HCT116 (cell line): Measurements from ENCODE around the gene CDHR3. TPM values are rescaled to one million over a fixed set of nuclear protein-coding genes. Genes with fewer than 3 reads are reported as not detected.

Experiments used
- ATAC-seq: fragments of 200-7000 bp; cut with Tn5 transposase; 2 replicates; pipeline ENCODE4 v1.9.1; 2020; ENCODE audit warnings: mild to moderate bottlenecking, moderate library complexity
- BruUV-seq: library from RNA; stranded (reverse); fragments of 400-500 nt; replicated peaks from 2 replicates; lab custom pipeline; 2021; lab: Mats Ljungman, UMichigan
- CTCF ChIA-PET: fragments of 300-600 bp; sonication (Branson Sonifier 250); formaldehyde crosslinking; loops from one replicate; lab custom pipeline; 2021; ENCODE audit warnings: antibody characterized with exemption; lab: Charles Lee
- POLR2A ChIA-PET: fragments of 300-600, 350-600 bp; sonication (Branson Sonifier 250); formaldehyde crosslinking; loops from one replicate; lab custom pipeline; 2021; ENCODE audit warnings: antibody characterized with exemption; lab: Charles Lee
- RAD21 ChIA-PET, 2 experiments: fragments of 300-600 bp; sonication (Branson Sonifier 250); formaldehyde crosslinking; loops; one replicate each; lab custom pipeline; 2023; ENCODE audit warnings: low total read pairs in 2 of 2; ENCODE audit not compliant: uncharacterized antibody in 2 of 2, unreplicated experiment in 2 of 2, low non-redundant PET in 1 of 2; lab: Charles Lee
- DNase-seq: peaks from one replicate; pipeline ENCODE4 v3.0.0-alpha.2; 2010; ENCODE audit warnings: low read depth, low spot score
- H2AFZ ChIP-seq: fragments of 200-600 bp; shearing (Covaris generic), sonication (generic); 2 replicates; pipeline ENCODE4 v1.6.1; 2017; ENCODE audit warnings: low read depth, mixed run types, mixed read lengths, antibody characterized with exemption, low read length; ENCODE audit not compliant: poor library complexity, severe bottlenecking
- H3K27ac ChIP-seq: 2 replicates; pipeline ENCODE4 v1.5.1; 2012; ENCODE audit warnings: low read depth, low read length
- H3K27me3 ChIP-seq: fragments of 200-600 bp; sonication (generic); 2 replicates; pipeline ENCODE4 v1.6.1; 2016; ENCODE audit warnings: mixed run types, low read length, mixed read lengths; ENCODE audit not compliant: insufficient read depth
- H3K36me3 ChIP-seq, 2 experiments: fragments of 200-500 bp in 1 of 2; fragments of 200-600 bp in 1 of 2; sonication (Bioruptor generic) in 1 of 2; sonication (generic) in 1 of 2; 2 replicates each; pipeline versions ENCODE4 v1.5.1 to v1.6.1; 2014 to 2016; ENCODE audit warnings: low read length in 2 of 2, inconsistent platforms in 1 of 2, mixed read lengths in 1 of 2, mixed run types in 1 of 2; ENCODE audit not compliant: insufficient read depth in 2 of 2, control insufficient read depth in 1 of 2
- H3K4me1 ChIP-seq, 2 experiments: fragments of 200-600 bp in 1 of 2; sonication (generic) in 1 of 2; 2 replicates each; pipeline versions ENCODE4 v1.5.1 to v1.6.1; 2012 to 2017; ENCODE audit warnings: low read length in 2 of 2, inconsistent platforms in 1 of 2, mild to moderate bottlenecking in 1 of 2, mixed read lengths in 1 of 2, mixed run types in 1 of 2, moderate library complexity in 1 of 2; ENCODE audit not compliant: insufficient read depth in 2 of 2, control insufficient read depth in 1 of 2
- H3K4me2 ChIP-seq: fragments of 200-600 bp; sonication (generic); 2 replicates; pipeline ENCODE4 v1.6.1; 2017; ENCODE audit warnings: mixed run types, low read length, mixed read lengths
- H3K4me3 ChIP-seq, 2 experiments: fragments of 200-600 bp in 1 of 2; sonication (generic) in 1 of 2; replicated peaks in 1 of 2; 2 replicates each; pipeline ENCODE4 v1.5.1; 2011 to 2016; ENCODE audit warnings: low read length in 2 of 2, control low read depth in 1 of 2, low read depth in 1 of 2, mild to moderate bottlenecking in 1 of 2, mixed read lengths in 1 of 2, mixed run types in 1 of 2
- H3K79me2 ChIP-seq: fragments of 200-600 bp; sonication (generic); 2 replicates; pipeline ENCODE4 v1.6.1; 2017; ENCODE audit warnings: mild to moderate bottlenecking, mixed run types, low read length, moderate library complexity, mixed read lengths; ENCODE audit not compliant: insufficient read depth
- H3K9ac ChIP-seq: fragments of 200-600 bp; sonication (generic); 2 replicates; pipeline ENCODE4 v1.6.1; 2016; ENCODE audit warnings: low read length, mixed read lengths
- H3K9me2 ChIP-seq: fragments of 200-600 bp; sonication (generic), shearing (Covaris generic); 2 replicates; pipeline ENCODE4 v1.6.1; 2017; ENCODE audit warnings: mixed run types, mild to moderate bottlenecking, moderate library complexity; ENCODE audit not compliant: insufficient read depth
- H3K9me3 ChIP-seq, 2 experiments: fragments of 200-500 bp in 1 of 2; fragments of 200-600 bp in 1 of 2; sonication (Bioruptor generic) in 1 of 2; sonication (generic) in 1 of 2; 2 replicates each; pipeline ENCODE4 v1.6.1; 2014 to 2017; ENCODE audit warnings: low read length in 2 of 2, mixed read lengths in 2 of 2, inconsistent platforms in 1 of 2, low read depth in 1 of 2, mild to moderate bottlenecking in 1 of 2, mixed run types in 1 of 2, moderate library complexity in 1 of 2; ENCODE audit not compliant: control insufficient read depth in 1 of 2, insufficient read depth in 1 of 2
- H4K20me1 ChIP-seq: fragments of 200-600 bp; sonication (generic), shearing (Covaris generic); 2 replicates; pipeline ENCODE4 v1.6.1; 2017; ENCODE audit warnings: mixed run types, mild to moderate bottlenecking, moderate library complexity; ENCODE audit not compliant: insufficient read depth
- ATF3 ChIP-seq: IDR thresholded peaks from 2 replicates; pipeline ENCODE4 v1.6.1; 2012
- CBX3 ChIP-seq: IDR thresholded peaks from 2 replicates; pipeline ENCODE4 v1.6.1; 2012; ENCODE audit warnings: low read depth
- CEBPB ChIP-seq: IDR thresholded peaks from 2 replicates; pipeline ENCODE4 v1.6.1; 2012; ENCODE audit warnings: low read depth
- EGR1 ChIP-seq: IDR thresholded peaks from 2 replicates; pipeline ENCODE4 v1.6.1; 2012; ENCODE audit warnings: low read depth
- ELF1 ChIP-seq: IDR thresholded peaks from 2 replicates; pipeline ENCODE4 v1.6.1; 2012; ENCODE audit warnings: low read depth, borderline replicate concordance
- EZH2 ChIP-seq: fragments of 200-600 bp; sonication (generic); IDR thresholded peaks from 2 replicates; pipeline ENCODE4 v1.6.1; 2017; ENCODE audit warnings: antibody characterized with exemption, mixed run types
- EZH2phosphoT487 ChIP-seq: fragments of 200-600 bp; IDR thresholded peaks from 2 replicates; pipeline ENCODE4 v1.6.1; 2018; ENCODE audit warnings: antibody characterized with exemption, borderline replicate concordance
- FOSL1 ChIP-seq: IDR thresholded peaks from 2 replicates; pipeline ENCODE4 v1.6.1; 2012; ENCODE audit warnings: low read depth
- JUND ChIP-seq: IDR thresholded peaks from 2 replicates; pipeline ENCODE4 v1.6.1; 2012
- POLR2A ChIP-seq: IDR thresholded peaks from 2 replicates; pipeline ENCODE4 v1.7.0; 2011; ENCODE audit warnings: borderline replicate concordance; ENCODE audit not compliant: insufficient read depth, insufficient read length; ENCODE audit errors: extremely low read depth
- POLR2AphosphoS5 ChIP-seq: IDR thresholded peaks from 2 replicates; pipeline ENCODE4 v1.6.1; 2011; ENCODE audit warnings: mild to moderate bottlenecking, low read depth, low read length, moderate library complexity
- RAD21 ChIP-seq: IDR thresholded peaks from 2 replicates; pipeline ENCODE4 v1.6.1; 2012; ENCODE audit warnings: low read depth, mild to moderate bottlenecking
- REST ChIP-seq: IDR thresholded peaks from 2 replicates; pipeline ENCODE4 v1.6.1; 2012; ENCODE audit warnings: low read depth
- SIN3A ChIP-seq: IDR thresholded peaks from 2 replicates; pipeline ENCODE4 v1.6.1; 2012; ENCODE audit warnings: low read depth
- SP1 ChIP-seq: IDR thresholded peaks from 2 replicates; pipeline ENCODE4 v1.6.1; 2012; ENCODE audit warnings: low read depth
- SRF ChIP-seq: IDR thresholded peaks from 2 replicates; pipeline ENCODE4 v1.6.1; 2012; ENCODE audit warnings: low read depth
- TCF7L2 ChIP-seq: IDR thresholded peaks from 2 replicates; pipeline ENCODE4 v1.7.0; 2011; ENCODE audit warnings: borderline replicate concordance, inconsistent platforms; ENCODE audit not compliant: insufficient read depth, insufficient read length; ENCODE audit errors: extremely low read depth
- YY1 ChIP-seq: IDR thresholded peaks from 2 replicates; pipeline ENCODE4 v1.6.1; 2011; ENCODE audit warnings: low read length, low read depth, moderate library complexity, mild to moderate bottlenecking; ENCODE audit not compliant: insufficient replicate concordance; ENCODE audit errors: extremely low read depth
- ZNF274 ChIP-seq: fragments of 200-500 bp; sonication (Bioruptor generic); IDR thresholded peaks from 2 replicates; pipeline ENCODE4 v1.6.1; 2014; ENCODE audit warnings: mild to moderate bottlenecking, low read depth, low read length, inconsistent platforms
- intact Hi-C: fragments of 100-400 bp; cut with micrococcal nuclease; formaldehyde crosslinking; loops from 2 replicates; pipeline ENCODE4 v1.10.0; 2022
- total RNA-seq: library from RNA; stranded (reverse); gene quantifications from one replicate; pipeline ENCODE4 v1.2.1, GENCODE V29; 2021; ENCODE audit not compliant: unreplicated experiment
- TF ChIP-seq, protein P1 (sequence below): IDR thresholded peaks from 2 replicates; pipeline ENCODE4 v1.6.1; 2012

Gene CDHR3
- total RNA-seq, 1 experiment from 2014 or later = 5.5 TPM

- H3K4me1 ChIP-seq = no peaks in the 10 kb centered on the region
- H3K27me3 ChIP-seq = no peaks in the 10 kb centered on the region
- no peak overlapping the region for H3K27ac ChIP-seq
- H3K36me3 ChIP-seq = no peaks in the 10 kb centered on the region
- no peaks in the 10 kb centered on the region for H3K79me2 ChIP-seq
- no peaks in the 10 kb centered on the region for H3K9me2 ChIP-seq
- no TSS peak for BruUV-seq
- no peak overlapping the region for H3K4me3 ChIP-seq
- no peak for DNase-seq
- ChIA-PET POLR2A (no interaction called here), CTCF (no interaction called here), RAD21 (no interaction called here)
- intact Hi-C loops = no loop called here
- H3K4me2 ChIP-seq = no peak overlapping the region
- H3K9ac ChIP-seq = no peak overlapping the region
- H3K9me3 ChIP-seq = no peaks in the 10 kb centered on the region
- TF ChIP-seq POLR2AphosphoS5 (no peak), CBX3 (no peak), EZH2phosphoT487 (no peak), SP1 (no peak), JUND (no peak)
- no peak overlapping the region for H2AFZ ChIP-seq
- ATAC-seq = no peak
- no peaks in the 10 kb centered on the region for H4K20me1 ChIP-seq
These were observed 25.7 kb upstream of the CDHR3 start for GRCh38 chr7:105937411-105937810.

GRCh38 chr7:105940109-105940508, 23.0 kb upstream of the CDHR3 start:
- no peak overlapping the region for H3K27ac ChIP-seq
- CTCF ChIA-PET = no interaction called here
- no peaks in the 10 kb centered on the region for H4K20me1 ChIP-seq
- no peaks in the 10 kb centered on the region for H3K4me1 ChIP-seq
- intact Hi-C loops = no loop called here
- BruUV-seq = no TSS peak
- H3K36me3 ChIP-seq = no peaks in the 10 kb centered on the region
- no peaks in the 10 kb centered on the region for H3K79me2 ChIP-seq
- no peak overlapping the region for H3K9ac ChIP-seq
- ATAC-seq = no peak
- no peaks in the 10 kb centered on the region for H3K9me2 ChIP-seq
- no peak overlapping the region for H3K4me3 ChIP-seq
- H2AFZ ChIP-seq = no peak overlapping the region
- H3K9me3 ChIP-seq = no peaks in the 10 kb centered on the region
- POLR2A ChIA-PET = no interaction called here
- H3K27me3 ChIP-seq = no peaks in the 10 kb centered on the region
- DNase-seq = no peak
- no peak overlapping the region for H3K4me2 ChIP-seq
- RAD21 ChIA-PET = no interaction called here
- TF ChIP-seq POLR2A (no peak), ZNF274 (no peak), ELF1 (no peak), YY1 (no peak), FOSL1 (no peak), JUND (no peak), ATF3 (no peak), EZH2 (no peak), TCF7L2 (no peak), RAD21 (no peak), EGR1 (no peak), CEBPB (no peak), SP1 (no peak), SIN3A (no peak), SRF (no peak), REST (no peak)
- TF ChIP-seq, protein P1, sequence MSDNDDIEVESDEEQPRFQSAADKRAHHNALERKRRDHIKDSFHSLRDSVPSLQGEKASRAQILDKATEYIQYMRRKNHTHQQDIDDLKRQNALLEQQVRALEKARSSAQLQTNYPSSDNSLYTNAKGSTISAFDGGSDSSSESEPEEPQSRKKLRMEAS = no peak
